ENCODE data around the gene RAD51B.

Gene RAD51B

GRCh38 chr14:68550338-68550715, 730.7 kb downstream of the RAD51B start:
- no peak for FAIRE-seq

GRCh38 chr14:68551045-68551683, 731.6 kb downstream of the RAD51B start:
- FAIRE-seq = no peak

GRCh38 chr14:68552075-68552474, 732.5 kb downstream of the RAD51B start:
- FAIRE-seq = no peak

GRCh38 chr14:68552602-68553001, 733.0 kb downstream of the RAD51B start:
- FAIRE-seq = no peak

GRCh38 chr14:68553311-68553710, 733.7 kb downstream of the RAD51B start:
- FAIRE-seq = no peak

GRCh38 chr14:68554231-68554630, 734.7 kb downstream of the RAD51B start:
- no peak for FAIRE-seq

GRCh38 chr14:68556253-68556652, 736.7 kb downstream of the RAD51B start:
- no peak for FAIRE-seq

GRCh38 chr14:68557648-68558047, 738.1 kb downstream of the RAD51B start:
- FAIRE-seq = no peak

GRCh38 chr14:68558096-68558495, 738.5 kb downstream of the RAD51B start:
- no peak for FAIRE-seq

GRCh38 chr14:68559949-68560348, 740.4 kb downstream of the RAD51B start:
- FAIRE-seq = no peak

GRCh38 chr14:68561531-68562007, 742.0 kb downstream of the RAD51B start:
- FAIRE-seq = no peak

GRCh38 chr14:68562911-68563250, 743.3 kb downstream of the RAD51B start:
- no peak for FAIRE-seq

GRCh38 chr14:68563251-68564131, 743.9 kb downstream of the RAD51B start:
- no peak for FAIRE-seq

GRCh38 chr14:68564191-68564825, 744.7 kb downstream of the RAD51B start:
- no peak for FAIRE-seq

GRCh38 chr14:68564826-68565759, 745.5 kb downstream of the RAD51B start:
- FAIRE-seq = no peak

GRCh38 chr14:68566075-68566474, 746.5 kb downstream of the RAD51B start:
- no peak for FAIRE-seq

- FAIRE-seq = no peak
Measured at GRCh38 chr14:68568907-68569897, 749.6 kb downstream of the RAD51B start.

GRCh38 chr14:68569970-68570409, 750.4 kb downstream of the RAD51B start:
- no peak for FAIRE-seq

GRCh38 chr14:68571114-68571591, 751.6 kb downstream of the RAD51B start:
- FAIRE-seq = no peak

- no peak for FAIRE-seq
Measured at GRCh38 chr14:68571928-68572525, 752.4 kb downstream of the RAD51B start.

GRCh38 chr14:68573126-68573525, 753.5 kb downstream of the RAD51B start:
- no peak for FAIRE-seq
